NCI-H1694 treated with DMSO at 0.1 percent for 48 hours (cell line): ENCODE results near the gene KRT77.

ENCODE experiments used
- DNase-seq: peaks from one replicate; lab custom pipeline; 2025; lab: John Stamatoyannopoulos, UW

The KRT77 gene

GRCh38 chr12:52655251-52655650 lies 48.1 kb downstream of the KRT77 start:
- DNase-seq: no peak

- no peak for DNase-seq
Measured at GRCh38 chr12:52651726-52652261, 51.5 kb downstream of the KRT77 start, which contains the start of gene KRT2. Gene KRT2 (minus strand): TSS chr12:52652211. CDS start chr12:52652142, 69 bp downstream.

- DNase-seq: peak; percentile 46
Measured at GRCh38 chr12:52650520-52651081, 52.7 kb downstream of the KRT77 start.

GRCh38 chr12:52649066-52649465 lies 54.3 kb downstream of the KRT77 start:
- DNase-seq: no peak

DNA sequence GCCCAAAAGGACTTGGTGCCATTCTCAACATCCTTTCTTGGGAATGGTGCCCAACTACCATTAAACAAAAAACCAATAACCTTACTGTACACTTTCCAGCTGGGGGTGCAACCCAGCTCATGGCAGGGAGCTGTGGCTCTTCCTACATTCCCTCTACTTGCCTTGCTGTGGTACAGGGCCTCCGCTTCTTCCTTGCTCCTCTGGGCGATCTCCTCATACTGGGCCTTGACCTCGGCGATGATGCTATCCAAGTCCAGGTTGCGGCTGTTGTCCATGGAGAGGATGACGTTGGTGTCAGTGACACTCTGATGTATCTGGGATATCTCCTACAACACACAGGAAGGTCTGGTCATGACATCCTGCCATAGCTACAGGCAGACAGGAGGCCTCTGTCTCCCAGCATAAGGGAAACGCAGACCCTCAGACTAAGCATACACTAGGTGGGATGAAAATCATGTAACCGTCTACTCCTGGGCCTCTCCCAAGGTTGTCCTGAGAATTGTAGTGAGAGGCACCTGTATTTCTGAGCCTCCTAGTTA lies 55.2 kb downstream of the KRT77 start:
- DNase-seq: no peak

DNA sequence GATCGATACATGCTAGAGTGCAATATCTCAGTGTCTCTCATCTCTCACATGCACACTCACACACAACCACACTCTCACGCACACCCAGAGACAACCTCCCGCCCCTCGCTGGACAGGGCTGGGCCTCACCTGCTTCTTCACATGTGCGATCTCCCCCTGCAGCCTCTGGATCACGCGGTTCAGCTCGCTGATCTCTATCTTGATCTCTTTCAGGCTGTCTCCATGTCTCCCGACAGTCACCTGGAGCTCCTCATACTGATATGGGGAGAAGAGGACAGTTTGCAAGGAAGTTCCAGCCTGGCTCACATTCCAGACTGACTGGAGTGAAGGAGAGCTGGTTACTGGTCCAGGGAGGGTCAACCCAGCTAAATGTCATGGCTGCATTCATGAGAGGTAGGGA lies 55.7 kb downstream of the KRT77 start:
- DNase-seq: no peak

- no peak for DNase-seq
Measured at GRCh38 chr12:52646613-52647012, 56.7 kb downstream of the KRT77 start.

GRCh38 chr12:52645982-52646381 lies 57.3 kb downstream of the KRT77 start:
- no peak for DNase-seq

GRCh38 chr12:52645120-52645761 lies 58.1 kb downstream of the KRT77 start:
- no peak for DNase-seq

- DNase-seq: no peak
Measured at GRCh38 chr12:52644078-52644415, 59.3 kb downstream of the KRT77 start.

DNA sequence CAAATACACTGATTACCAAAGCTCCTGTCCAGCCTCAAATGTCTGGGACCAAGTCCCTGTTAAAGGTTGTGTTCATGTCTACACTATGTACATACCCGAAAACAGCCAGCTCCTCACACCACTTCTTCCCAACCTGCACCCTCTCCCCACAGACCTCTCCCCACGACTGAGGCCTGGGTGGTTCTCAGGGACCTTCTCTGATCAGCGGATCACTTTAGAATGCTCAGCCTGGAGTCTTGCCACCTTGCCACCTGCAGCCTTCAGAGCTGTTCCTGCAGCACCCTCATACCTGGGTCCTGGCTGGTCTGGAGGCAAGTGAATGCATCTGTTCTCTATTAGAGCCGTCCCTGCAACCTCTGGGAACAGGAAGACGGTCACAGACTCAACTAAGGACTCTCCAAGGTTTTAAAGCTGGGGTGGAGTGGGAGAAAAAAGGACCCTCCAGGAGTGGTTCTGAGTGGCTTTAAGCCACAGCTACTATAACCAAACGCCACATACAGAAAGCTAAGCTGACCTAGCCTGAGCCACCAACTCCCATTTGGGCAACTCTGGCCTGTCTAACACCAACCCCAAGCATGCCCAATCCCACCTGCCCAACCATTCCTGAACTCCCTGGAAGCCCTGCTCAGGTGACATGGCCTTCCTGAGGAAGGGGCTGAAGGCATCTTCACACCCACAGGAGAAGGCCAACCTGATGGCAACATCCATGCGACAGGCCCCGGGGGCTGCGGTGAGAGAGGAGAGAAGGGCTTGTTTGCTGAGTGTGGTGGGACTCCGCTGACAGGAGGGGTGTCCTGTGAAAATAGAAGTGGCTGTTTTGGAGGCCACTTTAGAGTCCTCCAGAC lies 59.9 kb downstream of the KRT77 start:
- DNase-seq: no peak

GRCh38 chr12:52641468-52641867 lies 61.9 kb downstream of the KRT77 start:
- DNase-seq: no peak
